IPS-18c (cell line): ENCODE results near the gene CDSN.
"Not testable (repeated sequence)": the region's sequence is repeated elsewhere in the genome, so short reads cannot be mapped to it uniquely, and the experiment has no call there.

Experiments used
- H3K4me3 ChIP-seq: 2 replicates; pipeline ENCODE4 v1.7.0; 2013; ENCODE audit warnings: low read depth, mild to moderate bottlenecking, low read length, moderate library complexity; ENCODE audit not compliant: insufficient read depth
- H3K9me3 ChIP-seq: one replicate; pipeline ENCODE4 v1.6.1; 2013; ENCODE audit warnings: mild to moderate bottlenecking, low read length, moderate library complexity; ENCODE audit not compliant: control insufficient read depth, insufficient read depth

The CDSN gene

GRCh38 chr6:31075528-31075927, 44.7 kb downstream of the CDSN start:
- Histone ChIP-seq H3K9me3 (no peaks in the 10 kb centered on the region), H3K4me3 (no peak overlapping the region)

DNA sequence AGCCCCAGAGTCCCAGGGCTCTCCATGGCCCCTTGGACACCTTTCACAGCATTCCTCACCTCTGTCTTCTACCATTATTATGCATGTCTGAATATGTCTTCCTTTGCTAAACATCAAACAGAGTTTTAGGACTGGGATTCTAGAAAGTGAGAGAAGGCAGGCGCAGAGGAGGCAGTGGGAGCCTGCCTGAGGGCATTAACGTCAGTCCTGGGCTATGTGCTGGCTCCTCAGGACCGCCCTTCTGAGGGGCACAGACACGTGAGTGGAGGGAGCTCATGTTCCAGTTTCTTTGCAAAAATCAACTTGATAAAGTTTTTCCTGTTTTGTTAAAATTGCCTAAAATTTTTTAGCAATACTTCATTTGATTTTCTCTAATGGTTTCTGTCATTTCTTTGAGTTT, 45.8 kb downstream of the CDSN start:
- no peaks in the 10 kb centered on the region for H3K9me3 ChIP-seq
- no peak overlapping the region for H3K4me3 ChIP-seq

- no peak overlapping the region for H3K4me3 ChIP-seq
- no peaks in the 10 kb centered on the region for H3K9me3 ChIP-seq
These were observed 49.5 kb downstream of the CDSN start for GRCh38 chr6:31070711-31071197.

- Histone ChIP-seq H3K9me3 (no peaks in the 10 kb centered on the region), H3K4me3 (no peak overlapping the region)
These were observed 51.4 kb downstream of the CDSN start for GRCh38 chr6:31068669-31069340.

DNA sequence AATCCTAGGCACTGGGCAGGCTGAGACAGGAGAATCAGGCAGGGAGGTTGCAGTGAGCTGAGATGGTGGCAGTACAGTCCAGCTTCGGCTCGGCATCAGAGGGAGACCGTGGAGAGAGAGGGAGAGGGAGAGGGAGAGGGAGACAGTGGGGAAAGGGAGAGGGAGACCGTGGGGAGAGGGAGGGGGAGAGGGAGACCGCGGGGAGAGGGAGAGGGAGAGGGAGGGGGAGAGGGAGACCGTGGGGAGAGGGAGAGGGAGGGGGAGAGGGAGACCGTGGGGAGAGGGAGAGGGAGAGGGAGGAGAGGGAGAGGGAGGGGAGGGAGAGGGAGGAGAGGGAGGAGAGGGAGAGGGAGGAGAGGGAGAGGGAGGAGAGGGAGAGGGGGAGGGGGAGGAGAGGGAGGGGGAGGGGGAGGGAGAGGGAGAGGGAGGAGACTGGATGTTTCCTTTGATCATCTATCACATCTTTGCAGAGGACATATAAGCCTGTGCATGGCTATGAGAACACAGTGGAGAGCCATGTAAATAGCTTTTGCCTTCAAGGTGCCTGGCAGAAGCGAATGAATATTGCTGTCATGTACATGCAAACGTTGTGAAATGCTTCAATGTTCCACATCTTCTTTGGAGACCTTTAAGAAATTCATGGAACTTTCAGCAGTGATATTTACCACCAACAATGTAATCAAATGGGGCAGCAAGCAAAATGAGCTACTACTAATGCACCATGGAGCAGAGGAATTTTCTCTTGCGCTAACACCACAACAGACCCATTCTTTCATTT, 52.2 kb downstream of the CDSN start:
- not testable (repeated sequence) for H3K9me3 ChIP-seq, H3K4me3 ChIP-seq

- not testable (repeated sequence) for H3K4me3 ChIP-seq, H3K9me3 ChIP-seq
These were observed 53.2 kb downstream of the CDSN start for GRCh38 chr6:31067028-31067427.

- no peak overlapping the region for H3K4me3 ChIP-seq
- no peaks in the 10 kb centered on the region for H3K9me3 ChIP-seq
These were observed 54.7 kb downstream of the CDSN start for GRCh38 chr6:31065556-31065955.
